H9 (cell line): Measurements from ENCODE around the gene NLRC3. TPM values are rescaled to one million over a fixed set of nuclear protein-coding genes. Genes with fewer than 3 reads are reported as not detected.

Source experiments
- DNase-seq: peaks from one replicate; pipeline ENCODE4 v3.0.0-alpha.2; 2017
- H2AFZ ChIP-seq: one replicate; pipeline ENCODE4 v1.6.1; 2013; ENCODE audit warnings: mild to moderate bottlenecking, low read length, control low read depth, moderate library complexity
- H2AK5ac ChIP-seq: 2 replicates; pipeline ENCODE4 v1.6.1; 2013; ENCODE audit warnings: low read length, control low read depth, mixed read lengths; ENCODE audit not compliant: insufficient read length
- H2BK120ac ChIP-seq: one replicate; pipeline ENCODE4 v1.6.1; 2013; ENCODE audit warnings: low read depth, mild to moderate bottlenecking, low read length, control low read depth, inconsistent platforms; ENCODE audit not compliant: poor library complexity, severe bottlenecking
- H2BK12ac ChIP-seq: 2 replicates; pipeline ENCODE4 v1.6.1; 2013; ENCODE audit warnings: low read length, control low read depth, mixed read lengths, low read depth; ENCODE audit not compliant: insufficient read length
- H2BK15ac ChIP-seq: 2 replicates; pipeline ENCODE4 v1.6.1; 2013; ENCODE audit warnings: low read depth, low read length, control low read depth
- H2BK20ac ChIP-seq: one replicate; pipeline ENCODE4 v1.6.1; 2013; ENCODE audit warnings: low read depth, mild to moderate bottlenecking, low read length, control low read depth, inconsistent platforms; ENCODE audit not compliant: poor library complexity, severe bottlenecking
- H2BK5ac ChIP-seq: 2 replicates; pipeline ENCODE4 v1.6.1; 2013; ENCODE audit warnings: low read length, control low read depth, mixed read lengths; ENCODE audit not compliant: insufficient read length
- H3K14ac ChIP-seq: 2 replicates; pipeline ENCODE4 v1.6.1; 2013; ENCODE audit warnings: low read length, control low read depth; ENCODE audit not compliant: insufficient read depth
- H3K18ac ChIP-seq: 2 replicates; pipeline ENCODE4 v1.6.1; 2013; ENCODE audit warnings: low read depth, mild to moderate bottlenecking, mixed read lengths, low read length, control low read depth; ENCODE audit not compliant: insufficient read length
- H3K23ac ChIP-seq: 2 replicates; pipeline ENCODE4 v1.6.1; 2013; ENCODE audit warnings: low read length, control low read depth, mixed read lengths, low read depth; ENCODE audit not compliant: insufficient read length
- H3K23me2 ChIP-seq: 2 replicates; pipeline ENCODE4 v1.6.1; 2013; ENCODE audit warnings: low read depth, mild to moderate bottlenecking, mixed read lengths, low read length, control low read depth; ENCODE audit not compliant: insufficient read length, poor library complexity, severe bottlenecking
- H3K27ac ChIP-seq: 2 replicates; pipeline ENCODE4 v1.5.1; 2013; ENCODE audit warnings: low read length, control low read depth, mixed read lengths, low read depth; ENCODE audit not compliant: insufficient read length
- H3K27me3 ChIP-seq: 2 replicates; pipeline ENCODE4 v1.6.1; 2013; ENCODE audit warnings: low read length, control low read depth, inconsistent platforms; ENCODE audit not compliant: insufficient read depth
- H3K4ac ChIP-seq: 2 replicates; pipeline ENCODE4 v1.6.1; 2013; ENCODE audit warnings: low read depth, mild to moderate bottlenecking, control low read depth, inconsistent platforms, low read length, moderate library complexity
- H3K4me1 ChIP-seq: 2 replicates; pipeline ENCODE4 v1.6.1; 2013; ENCODE audit warnings: low read length, control low read depth, inconsistent platforms; ENCODE audit not compliant: insufficient read depth
- H3K4me2 ChIP-seq: 2 replicates; pipeline ENCODE4 v1.6.1; 2013; ENCODE audit warnings: low read length, control low read depth, mixed read lengths; ENCODE audit not compliant: insufficient read length, insufficient read depth
- H3K56ac ChIP-seq: 2 replicates; pipeline ENCODE4 v1.6.1; 2013; ENCODE audit warnings: low read depth, mild to moderate bottlenecking, mixed read lengths, low read length, control low read depth; ENCODE audit not compliant: insufficient read length
- H3K79me1 ChIP-seq: 2 replicates; pipeline ENCODE4 v1.6.1; 2013; ENCODE audit warnings: low read depth, mild to moderate bottlenecking, moderate library complexity, low read length, control low read depth, inconsistent platforms; ENCODE audit not compliant: insufficient read depth, poor library complexity, severe bottlenecking
- H3K79me2 ChIP-seq: 2 replicates; pipeline ENCODE4 v1.6.1; 2013; ENCODE audit warnings: low read length, control low read depth, inconsistent platforms; ENCODE audit not compliant: insufficient read depth
- H3K9ac ChIP-seq: 2 replicates; pipeline ENCODE4 v1.6.1; 2013; ENCODE audit warnings: low read length, control low read depth, mixed read lengths; ENCODE audit not compliant: insufficient read length; ENCODE audit errors: extremely low read depth
- H3K9me3 ChIP-seq: one replicate; pipeline ENCODE4 v1.6.1; 2013; ENCODE audit warnings: low read depth, low read length, inconsistent platforms; ENCODE audit not compliant: control insufficient read depth
- H3T11ph ChIP-seq: one replicate; pipeline ENCODE4 v1.6.1; 2013; ENCODE audit warnings: mild to moderate bottlenecking, low read length, control low read depth, inconsistent platforms
- H4K20me1 ChIP-seq: one replicate; pipeline ENCODE4 v1.6.1; 2013; ENCODE audit not compliant: control insufficient read depth, insufficient read length, insufficient read depth
- H4K5ac ChIP-seq: 2 replicates; pipeline ENCODE4 v1.6.1; 2013; ENCODE audit warnings: low read depth, mild to moderate bottlenecking, mixed read lengths, low read length, control low read depth; ENCODE audit not compliant: insufficient read length
- H4K8ac ChIP-seq: replicated peaks from 2 replicates; pipeline ENCODE4 v1.6.1; 2013; ENCODE audit warnings: low read length, control low read depth, mixed read lengths, low read depth; ENCODE audit not compliant: insufficient read length
- H4K91ac ChIP-seq: 2 replicates; pipeline ENCODE4 v1.6.1; 2013; ENCODE audit warnings: low read depth, mild to moderate bottlenecking, moderate library complexity, mixed read lengths, low read length, control low read depth; ENCODE audit not compliant: insufficient read length
- H3K27ac Mint-ChIP-seq, 3 experiments: 2 replicates in 2 of 3; 3 replicates in 1 of 3; pipeline ENCODE4 v1.8.0; 2020 to 2021; ENCODE audit warnings: mixed read lengths in 3 of 3, mild to moderate bottlenecking in 1 of 3, moderate library complexity in 1 of 3
- H3K27me3 Mint-ChIP-seq: 2 replicates; pipeline ENCODE4 v1.8.0; 2021; ENCODE audit warnings: low read depth, mild to moderate bottlenecking, moderate library complexity, mixed read lengths
- H3K36me3 Mint-ChIP-seq, 3 experiments: 2 replicates in 2 of 3; 3 replicates in 1 of 3; pipeline ENCODE4 v1.8.0; 2020 to 2021; ENCODE audit warnings: low read depth in 3 of 3, mixed read lengths in 3 of 3; ENCODE audit not compliant: insufficient read depth in 1 of 3
- H3K4me1 Mint-ChIP-seq, 2 experiments: 2 replicates each; pipeline ENCODE4 v1.8.0; 2020; ENCODE audit warnings: mixed read lengths in 2 of 2
- H3K4me3 Mint-ChIP-seq, 2 experiments: 2 replicates in 1 of 2; 3 replicates in 1 of 2; pipeline ENCODE4 v1.8.0; 2020 to 2021; ENCODE audit warnings: mild to moderate bottlenecking in 2 of 2, mixed read lengths in 2 of 2, moderate library complexity in 1 of 2
- H3K9me3 Mint-ChIP-seq, 2 experiments: 2 replicates in 1 of 2; 3 replicates in 1 of 2; pipeline ENCODE4 v1.8.0; 2020; ENCODE audit warnings: mild to moderate bottlenecking in 2 of 2, mixed read lengths in 2 of 2, moderate library complexity in 1 of 2
- WGBS: extraction: QIAGEN DNeasy Blood & Tissue Kit; methylation state at CpG from one replicate; pipeline ENCODE4 v1.1.7; 2013; ENCODE audit warnings: missing lambda C conversion rate, low lambda C conversion rate, mixed read lengths; ENCODE audit not compliant: insufficient read length; ENCODE audit errors: extremely low coverage; 5-methylcytosine and 5-hydroxymethylcytosine counted together
- total RNA-seq: library from RNA; stranded (reverse); gene quantifications from 2 replicates; pipeline ENCODE4 v1.2.1, GENCODE V29; 2021
- TF ChIP-seq, protein P1 (sequence below): fragments of 200-600 bp; sonication (generic); conservative IDR thresholded peaks from 3 replicates; pipeline ENCODE4 v1.8.0; 2021; ENCODE audit warnings: antibody characterized with exemption, mild to moderate bottlenecking

Gene NLRC3
- total RNA-seq, 1 experiment from 2014 or later: 0.44 TPM

DNA sequence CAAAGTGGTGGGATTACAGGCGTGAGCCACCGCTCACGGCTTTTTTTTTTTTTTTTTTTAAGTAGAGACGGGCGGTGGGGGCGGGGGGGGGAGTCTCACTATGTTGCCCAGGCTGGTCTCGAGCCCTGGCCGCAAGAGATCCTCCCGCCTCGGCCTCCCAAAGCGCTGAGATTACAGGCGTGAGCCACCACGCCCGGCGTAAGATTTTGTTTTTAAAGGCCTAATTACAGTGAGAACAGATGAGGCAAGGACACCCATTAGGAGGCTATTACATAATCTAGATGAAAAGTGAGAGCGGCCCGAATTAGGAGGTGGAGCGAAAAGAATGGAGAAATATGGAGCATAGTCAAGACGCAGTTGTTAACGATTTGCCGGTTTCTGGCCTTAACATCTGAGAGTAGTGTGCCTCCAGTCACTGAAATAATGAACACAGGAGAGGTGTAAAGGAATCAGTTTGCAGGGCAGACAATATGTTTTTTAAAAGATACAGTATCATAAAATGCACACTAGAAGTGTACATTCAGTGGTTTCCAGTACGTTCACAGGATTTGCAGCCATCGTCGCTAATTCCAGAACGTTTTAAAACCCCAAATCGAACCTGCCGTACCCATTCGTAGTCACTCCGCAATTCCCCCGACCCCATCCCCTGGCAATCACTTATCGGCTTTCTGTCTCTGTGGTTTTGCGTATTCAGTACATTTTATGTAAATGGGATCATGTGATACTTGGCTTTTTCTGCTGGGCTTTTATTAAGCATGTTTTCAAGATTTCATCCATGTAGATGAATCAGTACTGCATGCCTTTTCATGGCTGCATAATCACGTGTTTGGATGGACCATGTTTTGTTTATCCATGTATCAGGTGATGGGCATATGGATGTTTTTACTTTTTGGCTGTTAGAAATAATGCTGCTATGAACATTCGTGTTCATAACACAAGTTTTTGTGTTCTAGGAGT is 35.6 kb upstream of the NLRC3 start:
- Histone ChIP-seq H3K4ac (no peak overlapping the region), H2BK12ac (no peak overlapping the region), H4K8ac (no peak overlapping the region), H2BK120ac (no peak overlapping the region), H3K27ac (no peak overlapping the region), H3K4me2 (peak overlapping the region; percentile 48), H4K5ac (no peak overlapping the region), H3K27me3 (no peaks in the 10 kb centered on the region), H2AFZ (no peak overlapping the region), H3K79me1 (peaks cover 3% of the 10 kb centered on the region), H3T11ph (no peak overlapping the region), H2AK5ac (no peak overlapping the region), H3K14ac (no peak overlapping the region), H3K9ac (peak overlapping the region; percentile 26), H3K23ac (no peak overlapping the region), H3K18ac (no peak overlapping the region), H3K56ac (no peak overlapping the region), H3K9me3 (no peaks in the 10 kb centered on the region), H4K20me1 (no peaks in the 10 kb centered on the region), H2BK20ac (no peak overlapping the region), H2BK5ac (no peak overlapping the region), H3K79me2 (peaks cover 7% of the 10 kb centered on the region), H3K23me2 (peaks cover 4% of the 10 kb centered on the region), H3K4me1 (no peaks in the 10 kb centered on the region), H2BK15ac (no peak overlapping the region), H4K91ac (no peak overlapping the region)
- peak overlapping the region; percentile 100 for H3K4me3 Mint-ChIP-seq
- H3K4me1 Mint-ChIP-seq: peaks cover 22 to 23% of the 10 kb centered on the region in 2 experiments
- peaks cover 4 to 23% (median 22%) of the 10 kb centered on the region in 3 experiments; a peak in 6 of 7 replicates for H3K36me3 Mint-ChIP-seq
- no CpG with 5 or more reads among the region's 34 CpGs for WGBS
- H3K27me3 Mint-ChIP-seq: no peaks in the 10 kb centered on the region
- DNase-seq: peak; percentile 17
- H3K9me3 Mint-ChIP-seq: no peaks in the 10 kb centered on the region
- TF ChIP-seq, protein P1, sequence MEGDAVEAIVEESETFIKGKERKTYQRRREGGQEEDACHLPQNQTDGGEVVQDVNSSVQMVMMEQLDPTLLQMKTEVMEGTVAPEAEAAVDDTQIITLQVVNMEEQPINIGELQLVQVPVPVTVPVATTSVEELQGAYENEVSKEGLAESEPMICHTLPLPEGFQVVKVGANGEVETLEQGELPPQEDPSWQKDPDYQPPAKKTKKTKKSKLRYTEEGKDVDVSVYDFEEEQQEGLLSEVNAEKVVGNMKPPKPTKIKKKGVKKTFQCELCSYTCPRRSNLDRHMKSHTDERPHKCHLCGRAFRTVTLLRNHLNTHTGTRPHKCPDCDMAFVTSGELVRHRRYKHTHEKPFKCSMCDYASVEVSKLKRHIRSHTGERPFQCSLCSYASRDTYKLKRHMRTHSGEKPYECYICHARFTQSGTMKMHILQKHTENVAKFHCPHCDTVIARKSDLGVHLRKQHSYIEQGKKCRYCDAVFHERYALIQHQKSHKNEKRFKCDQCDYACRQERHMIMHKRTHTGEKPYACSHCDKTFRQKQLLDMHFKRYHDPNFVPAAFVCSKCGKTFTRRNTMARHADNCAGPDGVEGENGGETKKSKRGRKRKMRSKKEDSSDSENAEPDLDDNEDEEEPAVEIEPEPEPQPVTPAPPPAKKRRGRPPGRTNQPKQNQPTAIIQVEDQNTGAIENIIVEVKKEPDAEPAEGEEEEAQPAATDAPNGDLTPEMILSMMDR: no peak
- peak overlapping the region in 2 of 3 experiments; percentile 34 to 55; a peak in 2 of 7 replicates for H3K27ac Mint-ChIP-seq
